ENCODE data around the gene TUG1.

The TUG1 gene

GRCh38 chr22:30968924-30969531 is at the start of gene TUG1:
TUG1 (plus strand) TSS chr22:30969265.
- DNase-seq (ENCODE audit: low read depth): peak; percentile 93

- DNase-seq (ENCODE audit: low read depth): no peak
Observed at GRCh38 chr22:30919973-30920372, 49.1 kb upstream of the TUG1 start.

GRCh38 chr22:30920407-30920806 is 48.7 kb upstream of the TUG1 start:
- DNase-seq (ENCODE audit: low read depth): peak; percentile 79

GRCh38 chr22:30921108-30921507 is 48.0 kb upstream of the TUG1 start:
- DNase-seq (ENCODE audit: low read depth): no peak

GRCh38 chr22:30922151-30922611 is 46.9 kb upstream of the TUG1 start:
- DNase-seq (ENCODE audit: low read depth): peak; percentile 64

- DNase-seq (ENCODE audit: low read depth): no peak
Observed at GRCh38 chr22:30923168-30923900, 45.7 kb upstream of the TUG1 start.

- no peak for DNase-seq (ENCODE audit: low read depth)
Observed at GRCh38 chr22:30925667-30926066, 43.4 kb upstream of the TUG1 start.

- DNase-seq (ENCODE audit: low read depth): no peak
Observed at GRCh38 chr22:30926706-30927105, 42.4 kb upstream of the TUG1 start.

- no peak for DNase-seq (ENCODE audit: low read depth)
Observed at GRCh38 chr22:30927806-30928205, 41.3 kb upstream of the TUG1 start.

GRCh38 chr22:30928401-30928800 is 40.7 kb upstream of the TUG1 start:
- no peak for DNase-seq (ENCODE audit: low read depth)

- no peak for DNase-seq (ENCODE audit: low read depth)
Observed at GRCh38 chr22:30930228-30930627, 38.8 kb upstream of the TUG1 start.

- DNase-seq (ENCODE audit: low read depth): no peak
Observed at GRCh38 chr22:30931541-30932300, 37.3 kb upstream of the TUG1 start.

- no peak for DNase-seq (ENCODE audit: low read depth)
Observed at GRCh38 chr22:30932661-30933060, 36.4 kb upstream of the TUG1 start.

GRCh38 chr22:30933457-30933856 is 35.6 kb upstream of the TUG1 start:
- no peak for DNase-seq (ENCODE audit: low read depth)

- DNase-seq (ENCODE audit: low read depth): no peak
Observed at GRCh38 chr22:30934053-30934452, 35.0 kb upstream of the TUG1 start.

- no peak for DNase-seq (ENCODE audit: low read depth)
Observed at GRCh38 chr22:30940685-30941362, 28.2 kb upstream of the TUG1 start.

GRCh38 chr22:30941363-30941740 is 27.7 kb upstream of the TUG1 start:
- no peak for DNase-seq (ENCODE audit: low read depth)

- no peak for DNase-seq (ENCODE audit: low read depth)
Observed at GRCh38 chr22:30943368-30943767, 25.7 kb upstream of the TUG1 start.

GRCh38 chr22:30944986-30945385 is 24.1 kb upstream of the TUG1 start:
- DNase-seq (ENCODE audit: low read depth): no peak

GRCh38 chr22:30945653-30946052 is 23.4 kb upstream of the TUG1 start:
- DNase-seq (ENCODE audit: low read depth): no peak

GRCh38 chr22:30946354-30946753 is 22.7 kb upstream of the TUG1 start:
- DNase-seq (ENCODE audit: low read depth): no peak

GRCh38 chr22:30947173-30947815 is 21.8 kb upstream of the TUG1 start:
- DNase-seq (ENCODE audit: low read depth): no peak

All from stimulated activated CD8-positive, alpha-beta memory T cell treated with anti-CD3 and anti-CD28 coated beads, Interleukin-7, amount 100 ng/mL, for 24 hours (primary cell).